Mesenteric fat pad (tissue), 1 donor: ENCODE results near the gene OR6B2. TPM values are rescaled to one million over a fixed set of nuclear protein-coding genes. Genes with fewer than 3 reads are reported as not detected.

Experiments
- DNase-seq: peaks from one replicate; pipeline ENCODE4 v3.0.0-alpha.2; 2020; ENCODE audit warnings: low spot score
- total RNA-seq: library from RNA; stranded (reverse); fragmentation: NEBNext Ultra II Directional; extraction: Animal tissue kit (Norgen Biotek cat#: 25700); gene quantifications from one replicate; pipeline ENCODE4 v1.2.1, GENCODE V29; 2021
- donor health status: DM: yes; HTN: yes; CAD: no.

OR6B2 gene
- total RNA-seq, 1 donor from 2014 or later: not detected

DNA sequence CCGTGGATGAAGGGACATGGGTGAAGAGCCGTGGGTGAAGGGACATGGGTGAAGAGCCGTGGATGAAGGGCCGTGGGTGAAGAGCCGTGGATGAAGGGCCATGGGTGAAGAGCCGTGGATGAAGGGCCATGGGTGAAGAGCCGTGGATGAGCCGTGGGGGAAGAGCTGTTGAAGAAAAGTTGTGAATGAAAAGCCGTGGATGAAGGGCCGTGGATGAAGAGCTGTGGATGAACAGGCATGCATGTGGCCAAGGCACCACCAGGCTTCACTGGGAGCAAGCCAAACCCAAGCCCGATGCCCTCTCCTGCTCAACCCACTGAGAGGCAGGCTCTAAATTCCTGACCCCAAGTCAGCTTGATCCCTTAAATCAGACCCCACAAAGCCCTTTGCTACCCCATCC lies 12.5 kb upstream of the OR6B2 start:
- DNase-seq: no peak

DNA sequence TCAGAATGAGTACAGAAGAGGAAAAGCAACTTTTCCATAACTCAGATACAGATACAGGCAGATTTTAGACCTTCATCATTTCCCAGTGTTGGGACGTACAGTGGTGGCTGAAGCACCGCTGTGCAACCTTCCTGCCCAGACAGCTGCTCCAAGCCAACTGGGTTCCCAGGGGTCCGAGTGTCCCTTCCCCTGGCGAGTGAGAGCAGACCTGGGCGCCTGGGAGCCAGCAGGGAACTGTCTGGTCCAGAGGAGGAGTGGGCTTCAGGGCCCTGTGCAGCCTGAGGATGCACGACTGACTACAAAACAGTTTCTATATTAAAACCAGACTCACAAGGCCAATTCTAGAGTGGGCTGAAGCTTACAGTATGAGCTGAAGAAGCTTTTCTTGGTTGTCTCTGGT lies 11.1 kb upstream of the OR6B2 start:
- no peak for DNase-seq

DNA sequence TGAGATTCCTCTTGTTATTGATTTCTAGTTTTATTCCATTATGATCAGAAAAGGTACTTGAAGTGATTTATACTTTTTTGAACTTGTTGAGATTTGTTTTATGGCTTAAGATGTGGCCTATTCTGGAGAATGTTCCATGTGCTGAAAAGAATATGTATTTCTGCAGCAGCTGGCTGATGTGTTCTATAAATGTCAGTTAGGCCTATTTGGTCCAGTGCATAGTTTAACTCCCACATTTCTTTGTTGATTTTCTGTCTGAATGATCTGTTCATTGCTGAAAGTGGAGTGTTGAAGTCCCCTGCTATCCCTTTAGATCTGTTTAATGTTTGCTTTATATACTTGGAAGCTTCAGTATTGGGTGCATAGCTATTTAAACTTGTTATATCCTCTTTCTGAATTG lies 7.1 kb upstream of the OR6B2 start:
- no peak for DNase-seq

DNA sequence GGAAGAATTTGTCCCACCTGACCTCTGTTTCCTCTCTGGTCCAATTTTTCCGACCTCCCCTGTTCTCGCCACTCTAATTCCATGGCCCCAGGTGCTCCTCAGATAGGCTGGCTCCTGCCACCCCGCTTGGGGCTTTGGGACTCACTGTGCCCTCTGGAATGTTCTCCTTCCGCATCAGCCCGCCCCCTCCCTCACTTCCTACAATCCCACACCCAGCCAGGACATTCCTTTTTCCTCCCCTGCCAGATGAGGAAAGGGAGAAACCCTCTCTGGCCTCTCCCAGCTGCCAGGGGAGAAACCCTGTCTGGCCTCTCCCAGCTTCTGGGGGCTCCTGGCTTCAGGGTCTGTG lies 3.1 kb upstream of the OR6B2 start:
- no peak for DNase-seq

GRCh38 chr2:240032406-240033329 lies 2.4 kb upstream of the OR6B2 start:
- no peak for DNase-seq

GRCh38 chr2:240024766-240025165 lies 5.5 kb downstream of the OR6B2 start:
- no peak for DNase-seq

GRCh38 chr2:240023792-240024191 lies 6.4 kb downstream of the OR6B2 start:
- DNase-seq: no peak

GRCh38 chr2:240021488-240022104 lies 8.6 kb downstream of the OR6B2 start:
- DNase-seq: no peak

DNA sequence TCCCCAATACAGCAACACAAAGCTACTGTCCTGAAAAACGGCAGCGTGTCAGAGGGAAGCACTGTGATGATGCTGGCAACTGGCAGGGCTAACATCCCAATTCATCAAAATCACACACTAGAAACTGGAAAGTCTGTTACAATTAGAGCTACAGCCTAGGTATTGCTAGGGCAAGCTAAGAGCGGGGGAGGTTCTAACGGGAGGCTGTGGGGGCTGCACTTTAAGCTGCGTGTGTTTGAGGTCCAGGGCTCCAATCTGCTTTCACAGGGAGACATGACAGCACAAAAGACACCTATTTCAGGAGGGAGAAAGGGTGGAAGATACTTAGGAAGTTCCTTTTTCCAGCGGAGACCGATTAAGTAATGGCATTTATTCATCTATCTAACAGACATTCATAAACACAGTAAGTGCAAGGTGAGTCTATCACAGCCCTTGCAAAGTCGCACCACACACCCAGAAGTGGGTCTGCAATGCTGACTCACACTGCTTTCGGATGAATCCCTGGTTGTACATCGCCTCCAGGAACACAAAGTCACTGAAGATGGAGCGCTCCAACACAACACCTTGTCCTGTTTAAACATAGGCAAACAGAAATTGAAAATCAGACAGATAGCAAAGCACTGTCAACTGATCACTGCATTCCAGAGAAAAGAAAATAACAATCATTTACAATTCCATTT lies 12.0 kb downstream of the OR6B2 start:
- no peak for DNase-seq

DNA sequence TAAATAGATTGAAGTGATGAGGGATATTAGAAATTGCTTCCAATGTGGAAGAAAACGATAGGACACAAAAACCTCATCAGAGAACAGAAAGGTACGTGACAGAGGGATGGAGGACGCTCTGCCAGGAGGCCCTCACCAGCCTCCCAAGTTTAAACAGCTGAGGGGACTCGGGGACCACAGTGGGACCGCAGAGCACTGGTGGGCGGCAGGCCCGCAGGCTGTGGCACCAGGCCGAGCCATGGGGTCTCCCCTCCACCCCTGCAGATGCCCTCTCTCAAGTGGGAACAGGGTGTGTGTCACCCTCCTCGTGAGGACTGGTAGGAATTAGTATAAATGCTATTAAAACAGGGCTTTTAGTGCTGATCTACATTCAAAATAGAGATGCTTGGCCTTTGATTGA lies 15.9 kb downstream of the OR6B2 start:
- DNase-seq: no peak

GRCh38 chr2:240013343-240013742 lies 16.9 kb downstream of the OR6B2 start:
- DNase-seq: no peak

GRCh38 chr2:240002983-240003382 lies 27.2 kb downstream of the OR6B2 start:
- no peak for DNase-seq

DNA sequence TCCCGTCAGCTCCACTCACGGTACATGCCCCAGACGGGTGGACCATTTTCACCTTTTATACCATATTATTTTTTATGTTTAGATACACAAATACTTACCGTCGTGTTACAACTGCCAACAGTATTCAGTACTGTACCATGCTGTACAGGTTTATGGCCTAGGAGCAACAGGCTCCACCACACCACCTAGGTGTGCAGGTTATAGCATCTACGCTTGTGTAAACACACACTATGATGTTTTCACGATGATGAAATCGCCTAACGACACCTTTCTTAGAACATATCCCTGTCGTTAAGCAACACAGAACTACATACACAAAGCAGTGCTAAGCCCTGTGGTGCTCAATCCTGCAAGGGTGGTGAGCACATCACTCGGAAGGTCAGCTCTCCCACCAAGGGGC lies 29.6 kb downstream of the OR6B2 start:
- DNase-seq: no peak

DNA sequence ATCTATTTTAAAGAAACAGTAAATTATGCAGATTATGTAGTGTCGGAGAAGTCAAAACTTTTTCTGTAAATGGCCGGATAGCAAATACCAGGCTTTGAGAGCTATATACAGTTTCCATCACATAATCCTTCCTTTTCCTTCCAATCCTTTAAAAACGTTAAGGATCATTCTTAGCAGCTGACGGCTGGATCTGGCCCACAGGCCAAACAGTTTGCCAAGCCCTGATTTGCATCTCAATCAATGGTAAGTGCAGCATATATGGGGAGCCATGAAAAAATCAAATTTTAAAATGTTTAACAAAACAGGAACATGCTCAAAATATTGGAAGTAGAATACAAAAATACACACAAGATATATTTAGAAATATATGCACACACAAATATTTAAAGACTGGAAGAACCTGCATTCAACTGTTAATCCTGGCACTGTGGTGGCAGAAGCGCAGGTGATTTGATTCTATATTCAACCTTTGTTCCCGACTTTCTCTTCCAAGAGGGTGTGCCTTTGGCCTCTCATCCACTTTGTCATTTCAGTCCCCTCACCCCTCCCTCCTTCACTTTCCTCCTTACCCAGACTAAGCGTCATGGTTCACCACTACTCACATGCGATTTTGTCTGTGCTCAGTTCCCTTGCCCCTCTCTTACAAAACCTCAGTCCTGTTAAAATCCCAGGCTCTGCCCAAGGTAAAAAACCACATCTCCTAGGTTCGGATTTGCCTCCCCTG lies 32.4 kb downstream of the OR6B2 start:
- DNase-seq: no peak

GRCh38 chr2:239994086-239994485 lies 36.1 kb downstream of the OR6B2 start:
- no peak for DNase-seq

DNA sequence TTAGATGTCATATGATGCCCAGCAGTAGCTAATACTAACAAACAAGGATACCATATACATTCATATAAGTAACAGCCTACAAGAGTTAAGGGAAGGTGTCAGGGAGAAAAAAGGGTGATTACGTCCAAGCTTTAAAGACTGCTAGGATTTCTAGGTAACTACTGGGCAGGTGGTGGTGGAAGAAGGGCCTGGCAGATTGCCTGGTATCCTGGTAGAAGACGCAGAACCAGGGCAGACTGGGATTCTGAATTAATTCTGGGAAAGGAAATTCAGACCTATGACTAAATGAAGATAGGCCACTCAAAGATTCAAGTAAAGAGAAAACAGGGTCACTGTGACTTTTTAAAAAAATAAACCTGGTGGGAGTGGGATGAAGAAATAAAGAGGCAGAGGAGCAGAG lies 36.9 kb downstream of the OR6B2 start:
- DNase-seq: no peak

DNA sequence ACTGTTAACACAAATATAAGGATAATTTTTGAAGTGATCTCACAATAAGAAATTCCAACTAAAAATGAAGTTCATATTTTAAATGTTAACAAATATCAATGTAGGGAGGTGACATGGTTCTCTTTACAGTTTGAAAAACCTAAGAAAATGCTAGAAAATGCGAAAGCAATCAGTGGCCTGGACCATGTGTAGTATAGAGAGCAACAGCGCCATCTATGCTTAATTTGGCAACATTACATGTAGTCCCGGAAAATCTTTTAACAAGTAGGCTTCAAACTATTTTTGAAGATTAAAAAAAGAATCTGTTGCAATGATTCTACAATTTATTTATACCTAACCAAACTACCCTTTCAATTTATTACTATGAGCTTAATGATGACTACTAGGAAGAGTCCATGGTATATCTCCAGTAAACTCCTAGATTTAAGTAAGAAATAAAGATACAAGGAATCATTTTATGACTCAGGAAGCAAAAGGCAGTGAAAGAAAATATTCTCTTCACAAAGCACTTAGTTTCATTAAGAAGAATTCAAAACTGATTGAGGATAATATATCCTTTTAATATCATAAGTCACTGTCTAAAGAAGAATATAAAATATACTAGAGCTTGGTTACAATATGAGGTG lies 38.4 kb downstream of the OR6B2 start:
- no peak for DNase-seq

GRCh38 chr2:239990966-239991365 lies 39.3 kb downstream of the OR6B2 start:
- DNase-seq: no peak

DNA sequence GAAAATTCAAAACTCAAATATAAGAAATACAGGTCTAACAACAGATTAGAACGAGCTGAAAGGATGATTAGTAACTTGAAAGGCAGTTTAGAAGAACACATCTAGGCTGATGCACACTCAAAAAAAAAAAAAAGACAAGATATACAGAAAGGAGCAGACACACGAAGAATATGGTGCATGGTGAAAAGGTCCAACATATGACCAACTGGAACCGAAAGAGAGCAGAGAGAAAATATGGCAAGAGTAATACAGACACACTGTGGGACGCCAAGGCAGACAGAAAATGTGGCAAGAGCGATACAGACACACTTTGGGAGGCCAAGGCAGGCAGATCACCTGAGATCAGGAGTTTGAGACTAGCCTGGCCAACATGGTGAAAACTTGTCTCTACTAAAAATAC lies 44.9 kb downstream of the OR6B2 start:
- no peak for DNase-seq

GRCh38 chr2:239984421-239985194 lies 45.6 kb downstream of the OR6B2 start:
- no peak for DNase-seq
